Esophagus squamous epithelium (tissue), 4 donors: Measurements from ENCODE around the gene TCF19. TPM values are rescaled to one million over a fixed set of nuclear protein-coding genes. Genes with fewer than 3 reads are reported as not detected.

ENCODE experiments used
- small RNA-seq, 4 donors: library from RNA; depleted of rRNA; stranded (forward); fragments of <200 nt; gene quantifications; one replicate each; pipeline ENCODE3, GENCODE V24; 2016
- total RNA-seq, 4 donors: library from RNA; depleted of rRNA; stranded (reverse); fragments of >200 nt; gene quantifications; one replicate each; pipeline ENCODE4 v1.1.0, GENCODE V29; 2016

Gene TCF19
- total RNA-seq, 4 donors from 2014 or later = 12.2 to 17.2 (median 16.6) TPM

Small RNAs within 50 kb of the gene (small RNA-seq; reads per million reads assigned to genes)
- gene POLR2LP1 = 0 reads per million in 4 donors

Other genes with a start within 250 kb of the TCF19 start
- 10 to 100 TPM; 23.5 to 61.9 (median 33.0) TPM for gene VARS2, start 244.4 kb upstream of the TCF19 start, total RNA-seq
- 10 to 100 TPM in 1 of 4 donors, 1 to 10 TPM in 3; 2.0 to 31.7 (median 6.4) TPM for gene SFTA2, start 226.4 kb upstream of the TCF19 start, total RNA-seq
- gene MUCL3, start 217.6 kb upstream of the TCF19 start, total RNA-seq = 1 to 10 TPM in 2 of 4 donors, under 1 TPM in 2; 0.21 to 8.3 (median 2.4) TPM
- 100 to 1,000 TPM; 219 to 945 (median 271) TPM for gene MUC21, start 174.9 kb upstream of the TCF19 start, total RNA-seq
- 10 to 100 TPM in 1 of 4 donors, 1 to 10 TPM in 3; 4.1 to 10.1 (median 7.6) TPM for gene MUC22, start 148.1 kb upstream of the TCF19 start, total RNA-seq
- 1 to 10 TPM in 1 of 4 donors, not detected in 3; 1.6 TPM for gene C6orf15, start 46.0 kb upstream of the TCF19 start, total RNA-seq
- gene PSORS1C1, start 43.8 kb upstream of the TCF19 start, total RNA-seq = 1 to 10 TPM in 3 of 4 donors, under 1 TPM in 1; 0.06 to 2.7 (median 1.2) TPM
- under 1 TPM in 1 of 4 donors, not detected in 3; 0.13 TPM for gene CDSN, start 38.1 kb upstream of the TCF19 start, total RNA-seq
- under 1 TPM in 1 of 4 donors, not detected in 3; 0.91 TPM for gene PSORS1C2, start 19.5 kb upstream of the TCF19 start, total RNA-seq
- 10 to 100 TPM; 11.9 to 21.1 (median 16.2) TPM for gene CCHCR1, start 787 bp upstream of the TCF19 start, total RNA-seq
- gene POU5F1, start 12.1 kb downstream of the TCF19 start, total RNA-seq = 1 to 10 TPM in 3 of 4 donors, under 1 TPM in 1; 0.92 to 5.5 (median 3.3) TPM
- gene HLA-C, start 113.5 kb downstream of the TCF19 start, total RNA-seq = 100 to 1,000 TPM; 128 to 659 (median 229) TPM
- 1,000 to 10,000 TPM in 1 of 4 donors, 100 to 1,000 TPM in 3; 193 to 1,414 (median 554) TPM for gene HLA-B, start 198.6 kb downstream of the TCF19 start, total RNA-seq
- 10 to 100 TPM in 1 of 4 donors, 1 to 10 TPM in 3; 7.5 to 10.1 (median 8.8) TPM for gene MICA, start 245.0 kb downstream of the TCF19 start, total RNA-seq